ENCODE data around the gene PGAM5. TPM values are rescaled to one million over a fixed set of nuclear protein-coding genes. Genes with fewer than 3 reads are reported as not detected.

PGAM5 gene
- total and polyA plus RNA-seq, 10 of the 15 experiments (the other 5 are each of a cell fraction or from before 2014, with no cell fraction given) = 8.2 to 90.9 (median 45.3) TPM

GRCh38 chr12:132771126-132771838 is 60.6 kb downstream of the PGAM5 start (continued):
- TF ChIP-seq ETV6 (conservative IDR thresholded peaks at IDR 0.05 in 1 of 2, IDR thresholded peaks at IDR 0.05 in 1 of 2; ENCODE audit: borderline replicate concordance in 1 of 2, low read depth in 1 of 2) (0 out of 4 replicates have a peak, but pooled peaks of 1 of the 2 experiments have one; percentile 48), NBN (IDR thresholded peaks at IDR 0.05) (peak; percentile 26; the same call in 1 of the 2 replicates), ATF7 (IDR thresholded peaks at IDR 0.05; ENCODE audit: low read depth) (0 out of 2 replicates have a peak, but pooled peaks have one; percentile 11), RUNX3 (IDR thresholded peaks at IDR 0.05; ENCODE audit: low read length) (peak; percentile 95), TCF3 (IDR thresholded peaks at IDR 0.05; ENCODE audit: borderline replicate concordance, insufficient read depth, low read depth, low read length) (0 out of 2 replicates have a peak, but pooled peaks have one; percentile 32)

Small RNA genes lying within 50 kb of the gene (small RNA-seq; reads per million reads assigned to genes)
- 0.12 reads per million for gene RNA5SP379

Other genes with a start within 250 kb of the PGAM5 start
Only the 7 nearest of the 9 such genes appear.
- not detected in 2 replicates for gene LRCOL1, start 100.3 kb upstream of the PGAM5 start, total RNA-seq (2014; rRNA removed)
- not detected in 2 replicates for gene LRCOL1, start 100.3 kb upstream of the PGAM5 start, total RNA-seq (2014; rRNA removed; fragmentation: Illumina TruSeq; extraction: Trizol)
- gene LRCOL1, start 100.3 kb upstream of the PGAM5 start, total RNA-seq (2021) = not detected in 2 replicates
- not detected in 2 replicates for gene LRCOL1, start 100.3 kb upstream of the PGAM5 start, polyA plus RNA-seq (2011; rRNA removed)
- not detected in 2 replicates for gene LRCOL1, start 100.3 kb upstream of the PGAM5 start, polyA plus RNA-seq (2014; fragmentation: Illumina TruSeq; extraction: Trizol)
- gene LRCOL1, start 100.3 kb upstream of the PGAM5 start, polyA plus RNA-seq (2014; fragmentation: Nextera tagmentation; extraction: Ambion mirVana) = not detected
- not detected in 2 replicates for gene LRCOL1, start 100.3 kb upstream of the PGAM5 start, polyA plus RNA-seq (2014; rRNA removed)
- not detected for gene LRCOL1, start 100.3 kb upstream of the PGAM5 start, polyA plus RNA-seq (2016; fragmentation: Nextera tagmentation; extraction: Ambion mirVana)
- gene P2RX2, start 92.1 kb upstream of the PGAM5 start, total RNA-seq (2014; rRNA removed) = not detected in 2 replicates
- not detected in 2 replicates for gene P2RX2, start 92.1 kb upstream of the PGAM5 start, total RNA-seq (2014; rRNA removed; fragmentation: Illumina TruSeq; extraction: Trizol)
- not detected in 2 replicates for gene P2RX2, start 92.1 kb upstream of the PGAM5 start, total RNA-seq (2021)
- not detected in 2 replicates for gene P2RX2, start 92.1 kb upstream of the PGAM5 start, polyA plus RNA-seq (2011; rRNA removed)
- not detected in 2 replicates for gene P2RX2, start 92.1 kb upstream of the PGAM5 start, polyA plus RNA-seq (2014; fragmentation: Illumina TruSeq; extraction: Trizol)
- not detected for gene P2RX2, start 92.1 kb upstream of the PGAM5 start, polyA plus RNA-seq (2014; fragmentation: Nextera tagmentation; extraction: Ambion mirVana)
- gene P2RX2, start 92.1 kb upstream of the PGAM5 start, polyA plus RNA-seq (2014; rRNA removed) = not detected in 2 replicates
- not detected for gene P2RX2, start 92.1 kb upstream of the PGAM5 start, polyA plus RNA-seq (2016; fragmentation: Nextera tagmentation; extraction: Ambion mirVana)
- 56.1 and 69.6 TPM in 2 replicates for gene POLE, start 23.5 kb upstream of the PGAM5 start, total RNA-seq (2014; rRNA removed)
- 24.8 and 26.7 TPM in 2 replicates for gene POLE, start 23.5 kb upstream of the PGAM5 start, total RNA-seq (2014; rRNA removed; fragmentation: Illumina TruSeq; extraction: Trizol)
- gene POLE, start 23.5 kb upstream of the PGAM5 start, total RNA-seq (2021) = 86.8 and 103 TPM in 2 replicates
- 21.4 and 43.6 TPM in 2 replicates for gene POLE, start 23.5 kb upstream of the PGAM5 start, polyA plus RNA-seq (2011; rRNA removed)
- 29.8 and 50.0 TPM in 2 replicates for gene POLE, start 23.5 kb upstream of the PGAM5 start, polyA plus RNA-seq (2014; fragmentation: Illumina TruSeq; extraction: Trizol)
- gene POLE, start 23.5 kb upstream of the PGAM5 start, polyA plus RNA-seq (2014; fragmentation: Nextera tagmentation; extraction: Ambion mirVana) = 1 to 10 TPM; 2.3 to 3.5 TPM
- gene POLE, start 23.5 kb upstream of the PGAM5 start, polyA plus RNA-seq (2014; rRNA removed) = 84.2 and 91.5 TPM in 2 replicates
- gene POLE, start 23.5 kb upstream of the PGAM5 start, polyA plus RNA-seq (2016; fragmentation: Nextera tagmentation; extraction: Ambion mirVana) = 10 to 100 TPM; 28.7 to 30.6 TPM
- 61.5 and 65.0 TPM in 2 replicates for gene PXMP2, start 23.3 kb upstream of the PGAM5 start, total RNA-seq (2014; rRNA removed)
- 37.6 and 38.1 TPM in 2 replicates for gene PXMP2, start 23.3 kb upstream of the PGAM5 start, total RNA-seq (2014; rRNA removed; fragmentation: Illumina TruSeq; extraction: Trizol)
- gene PXMP2, start 23.3 kb upstream of the PGAM5 start, total RNA-seq (2021) = 40.9 and 41.5 TPM in 2 replicates
- 31.6 and 36.4 TPM in 2 replicates for gene PXMP2, start 23.3 kb upstream of the PGAM5 start, polyA plus RNA-seq (2011; rRNA removed)
- gene PXMP2, start 23.3 kb upstream of the PGAM5 start, polyA plus RNA-seq (2014; fragmentation: Illumina TruSeq; extraction: Trizol) = 18.4 and 42.6 TPM in 2 replicates
- gene PXMP2, start 23.3 kb upstream of the PGAM5 start, polyA plus RNA-seq (2014; fragmentation: Nextera tagmentation; extraction: Ambion mirVana) = 10 to 100 TPM in 1 of 2 experiments, 1 to 10 TPM in 1; 4.0 to 10.3 TPM
- 68.5 and 73.6 TPM in 2 replicates for gene PXMP2, start 23.3 kb upstream of the PGAM5 start, polyA plus RNA-seq (2014; rRNA removed)
- 10 to 100 TPM; 66.7 to 97.8 TPM for gene PXMP2, start 23.3 kb upstream of the PGAM5 start, polyA plus RNA-seq (2016; fragmentation: Nextera tagmentation; extraction: Ambion mirVana)
- gene ANKLE2, start 51.0 kb downstream of the PGAM5 start, total RNA-seq (2014; rRNA removed) = 53.6 and 57.3 TPM in 2 replicates
- 47.5 and 52.6 TPM in 2 replicates for gene ANKLE2, start 51.0 kb downstream of the PGAM5 start, total RNA-seq (2014; rRNA removed; fragmentation: Illumina TruSeq; extraction: Trizol)
- gene ANKLE2, start 51.0 kb downstream of the PGAM5 start, total RNA-seq (2021) = 63.5 and 65.9 TPM in 2 replicates
- gene ANKLE2, start 51.0 kb downstream of the PGAM5 start, polyA plus RNA-seq (2011; rRNA removed) = 58.3 and 89.4 TPM in 2 replicates
- gene ANKLE2, start 51.0 kb downstream of the PGAM5 start, polyA plus RNA-seq (2014; fragmentation: Illumina TruSeq; extraction: Trizol) = 47.7 and 53.3 TPM in 2 replicates
- 1 to 10 TPM; 4.3 to 6.7 TPM for gene ANKLE2, start 51.0 kb downstream of the PGAM5 start, polyA plus RNA-seq (2014; fragmentation: Nextera tagmentation; extraction: Ambion mirVana)
- gene ANKLE2, start 51.0 kb downstream of the PGAM5 start, polyA plus RNA-seq (2014; rRNA removed) = 65.5 and 69.0 TPM in 2 replicates
- gene ANKLE2, start 51.0 kb downstream of the PGAM5 start, polyA plus RNA-seq (2016; fragmentation: Nextera tagmentation; extraction: Ambion mirVana) = 10 to 100 TPM; 28.2 to 41.7 TPM
- gene GOLGA3, start 118.0 kb downstream of the PGAM5 start, total RNA-seq (2014; rRNA removed) = 30.5 and 33.2 TPM in 2 replicates
- 17.4 and 18.6 TPM in 2 replicates for gene GOLGA3, start 118.0 kb downstream of the PGAM5 start, total RNA-seq (2014; rRNA removed; fragmentation: Illumina TruSeq; extraction: Trizol)
- 36.3 and 42.7 TPM in 2 replicates for gene GOLGA3, start 118.0 kb downstream of the PGAM5 start, total RNA-seq (2021)
- gene GOLGA3, start 118.0 kb downstream of the PGAM5 start, polyA plus RNA-seq (2011; rRNA removed) = 5.7 and 9.7 TPM in 2 replicates
- gene GOLGA3, start 118.0 kb downstream of the PGAM5 start, polyA plus RNA-seq (2014; fragmentation: Illumina TruSeq; extraction: Trizol) = 4.6 and 8.3 TPM in 2 replicates
- gene GOLGA3, start 118.0 kb downstream of the PGAM5 start, polyA plus RNA-seq (2014; fragmentation: Nextera tagmentation; extraction: Ambion mirVana) = 1 to 10 TPM; 2.0 to 3.7 TPM
- gene GOLGA3, start 118.0 kb downstream of the PGAM5 start, polyA plus RNA-seq (2014; rRNA removed) = 16.0 and 21.5 TPM in 2 replicates
- gene GOLGA3, start 118.0 kb downstream of the PGAM5 start, polyA plus RNA-seq (2016; fragmentation: Nextera tagmentation; extraction: Ambion mirVana) = 10 to 100 TPM; 14.4 to 16.8 TPM
- 33.6 and 42.0 TPM in 2 replicates for gene CHFR, start 176.8 kb downstream of the PGAM5 start, total RNA-seq (2014; rRNA removed)
- 26.3 and 28.8 TPM in 2 replicates for gene CHFR, start 176.8 kb downstream of the PGAM5 start, total RNA-seq (2014; rRNA removed; fragmentation: Illumina TruSeq; extraction: Trizol)
- gene CHFR, start 176.8 kb downstream of the PGAM5 start, total RNA-seq (2021) = 40.9 and 43.4 TPM in 2 replicates
- 49.4 and 50.1 TPM in 2 replicates for gene CHFR, start 176.8 kb downstream of the PGAM5 start, polyA plus RNA-seq (2011; rRNA removed)
- 30.8 and 40.0 TPM in 2 replicates for gene CHFR, start 176.8 kb downstream of the PGAM5 start, polyA plus RNA-seq (2014; fragmentation: Illumina TruSeq; extraction: Trizol)
- gene CHFR, start 176.8 kb downstream of the PGAM5 start, polyA plus RNA-seq (2014; fragmentation: Nextera tagmentation; extraction: Ambion mirVana) = 1 to 10 TPM; 1.1 to 2.1 TPM
- gene CHFR, start 176.8 kb downstream of the PGAM5 start, polyA plus RNA-seq (2014; rRNA removed) = 45.1 and 47.3 TPM in 2 replicates
- 10 to 100 TPM; 21.1 to 23.7 TPM for gene CHFR, start 176.8 kb downstream of the PGAM5 start, polyA plus RNA-seq (2016; fragmentation: Nextera tagmentation; extraction: Ambion mirVana)

Data from GM12878 (cell line).